Measurements from ENCODE around the gene SENP3.
A peak's percentile ranks its signal among the peaks of the same experiment; 100 is the strongest.

Gene SENP3

GRCh38 chr17:7561589-7562207, at the start of gene SENP3 (continued):
- TF ChIP-seq ZSCAN18 (tag by site-specific recombination; IDR thresholded peaks at IDR 0.05), result no peak
- no peak for TF ChIP-seq ZBTB21 (tag by site-specific recombination; IDR thresholded peaks at IDR 0.05)
- no peak for TF ChIP-seq ZNF624 (tag by site-specific recombination; IDR thresholded peaks at IDR 0.05)
- no peak for TF ChIP-seq ZNF350 (tag by site-specific recombination; IDR thresholded peaks at IDR 0.05)
- no peak for TF ChIP-seq ZSCAN23 (tag by site-specific recombination; IDR thresholded peaks at IDR 0.05)
- TF ChIP-seq ZNF837 (tag by site-specific recombination; IDR thresholded peaks at IDR 0.05), result no peak
- TF ChIP-seq ZNF692 (tag by site-specific recombination; IDR thresholded peaks at IDR 0.05), result peak; percentile 99
- no peak for TF ChIP-seq ZNF777 (tag by site-specific recombination; IDR thresholded peaks at IDR 0.05; ENCODE audit: borderline replicate concordance)
- TF ChIP-seq KLF1 (tag by site-specific recombination; IDR thresholded peaks at IDR 0.05), result no peak
- TF ChIP-seq GLIS1 (tag by site-specific recombination; IDR thresholded peaks at IDR 0.05), result peak; percentile 68
- no peak for TF ChIP-seq ZBTB49 (tag by site-specific recombination; IDR thresholded peaks at IDR 0.05; ENCODE audit: low read depth)
- TF ChIP-seq ZBTB1 (tag by site-specific recombination; IDR thresholded peaks at IDR 0.05), result no peak
- TF ChIP-seq ZNF585B (tag by site-specific recombination; IDR thresholded peaks at IDR 0.05), result no peak
- 0 out of 2 replicates have a peak, but pooled peaks have one; percentile 21 for TF ChIP-seq ZNF146 (tag by site-specific recombination; IDR thresholded peaks at IDR 0.05)
- peak; percentile 28; the same call in 1 of the 2 replicates for TF ChIP-seq PBX3 (CRISPR knock-in tag; IDR thresholded peaks at IDR 0.05)
- TF ChIP-seq MEIS1 (CRISPR knock-in tag; IDR thresholded peaks at IDR 0.05; ENCODE audit: borderline replicate concordance), result no peak
- TF ChIP-seq ZBTB20 (tag by site-specific recombination; IDR thresholded peaks at IDR 0.05), result peak; percentile 42; the same call in 1 of the 2 replicates
- TF ChIP-seq KLF9 (tag by site-specific recombination; IDR thresholded peaks at IDR 0.05; ENCODE audit: low read depth), result no peak
- TF ChIP-seq ZNF202 (tag by site-specific recombination; IDR thresholded peaks at IDR 0.05; ENCODE audit: borderline replicate concordance), result no peak
- no peak for TF ChIP-seq ZNF549 (tag by site-specific recombination; IDR thresholded peaks at IDR 0.05)
- TF ChIP-seq ZNF114 (tag by site-specific recombination; IDR thresholded peaks at IDR 0.05), result no peak
- TF ChIP-seq ZNF701 (tag by site-specific recombination; IDR thresholded peaks at IDR 0.05), result no peak
- TF ChIP-seq ZNF785 (tag by site-specific recombination; IDR thresholded peaks at IDR 0.05), result no peak
- TF ChIP-seq EGR2 (tag by site-specific recombination; IDR thresholded peaks at IDR 0.05; ENCODE audit: low read depth), result peak; percentile 67
- no peak for TF ChIP-seq ZNF677 (tag by site-specific recombination; IDR thresholded peaks at IDR 0.05)
- no peak for TF ChIP-seq ZNF324 (tag by site-specific recombination; IDR thresholded peaks at IDR 0.05)
- no peak for TF ChIP-seq KLF7 (tag by site-specific recombination; IDR thresholded peaks at IDR 0.05; ENCODE audit: borderline replicate concordance)
- TF ChIP-seq KLF16 (tag by site-specific recombination; IDR thresholded peaks at IDR 0.05), result no peak
- TF ChIP-seq ZNF2 (tag by site-specific recombination; IDR thresholded peaks at IDR 0.05), result no peak
- TF ChIP-seq ZBTB6 (tag by site-specific recombination; IDR thresholded peaks at IDR 0.05), result no peak
- peak; percentile 48; the same call in 1 of the 2 replicates for TF ChIP-seq ZBTB7A (tag by site-specific recombination; IDR thresholded peaks at IDR 0.05; ENCODE audit: low read depth)
- no peak for TF ChIP-seq GFI1B (tag by site-specific recombination; IDR thresholded peaks at IDR 0.05)
- TF ChIP-seq ZNF664 (tag by site-specific recombination; IDR thresholded peaks at IDR 0.05), result no peak
- TF ChIP-seq ZNF335 (tag by site-specific recombination; conservative IDR thresholded peaks at IDR 0.05), result peak; percentile 65; the same call in 1 of the 2 replicates
- TF ChIP-seq ZNF555 (tag by site-specific recombination; conservative IDR thresholded peaks at IDR 0.05), result no peak

All from HEK293 (cell line).